GM19324 (cell line): ENCODE data around the gene XXYLT1.
"Not testable (repeated sequence)": the region's sequence is repeated elsewhere in the genome, so short reads cannot be mapped to it uniquely, and the experiment has no call there.

ENCODE experiments used
- ATAC-seq: cut with Tn5 transposase; IDR thresholded peaks from one replicate; pipeline ENCODE4 v1.9.1; 2021; ENCODE audit warnings: mild to moderate bottlenecking, moderate library complexity; ENCODE audit not compliant: unreplicated experiment, low FRiP score

XXYLT1 gene, protein sequence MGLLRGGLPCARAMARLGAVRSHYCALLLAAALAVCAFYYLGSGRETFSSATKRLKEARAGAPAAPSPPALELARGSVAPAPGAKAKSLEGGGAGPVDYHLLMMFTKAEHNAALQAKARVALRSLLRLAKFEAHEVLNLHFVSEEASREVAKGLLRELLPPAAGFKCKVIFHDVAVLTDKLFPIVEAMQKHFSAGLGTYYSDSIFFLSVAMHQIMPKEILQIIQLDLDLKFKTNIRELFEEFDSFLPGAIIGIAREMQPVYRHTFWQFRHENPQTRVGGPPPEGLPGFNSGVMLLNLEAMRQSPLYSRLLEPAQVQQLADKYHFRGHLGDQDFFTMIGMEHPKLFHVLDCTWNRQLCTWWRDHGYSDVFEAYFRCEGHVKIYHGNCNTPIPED

DNA sequence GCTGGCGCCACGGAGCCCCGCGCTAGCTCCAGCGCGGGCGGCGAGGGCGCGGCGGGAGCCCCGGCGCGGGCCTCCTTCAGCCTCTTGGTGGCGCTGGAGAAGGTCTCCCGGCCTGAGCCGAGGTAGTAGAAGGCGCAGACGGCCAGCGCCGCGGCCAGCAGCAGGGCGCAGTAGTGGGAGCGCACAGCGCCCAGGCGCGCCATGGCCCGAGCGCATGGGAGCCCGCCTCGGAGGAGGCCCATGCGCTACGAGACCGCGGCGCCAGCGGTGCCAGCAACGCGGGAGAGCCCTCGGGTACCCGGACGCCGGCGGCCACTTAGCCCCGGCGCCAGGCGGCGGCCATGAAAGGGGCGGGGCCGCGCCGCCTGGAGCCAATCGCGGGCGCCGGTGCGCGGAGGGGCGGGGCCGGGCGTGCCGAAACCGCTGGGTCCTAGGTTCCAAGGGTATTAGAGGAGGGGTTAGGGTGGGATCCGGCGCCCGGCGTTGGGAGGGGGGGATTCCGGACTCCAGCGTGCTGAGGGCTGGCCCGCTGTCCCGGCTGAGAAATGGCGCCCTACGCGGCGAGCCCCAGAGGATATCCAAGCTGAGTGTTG, at the start of gene XXYLT1:
Gene XXYLT1 (minus strand): TSS at position 343 of the 593 bp plus-strand sequence. CDS start 101 bp downstream, at position 242.
- peak; percentile 84 for ATAC-seq

DNA sequence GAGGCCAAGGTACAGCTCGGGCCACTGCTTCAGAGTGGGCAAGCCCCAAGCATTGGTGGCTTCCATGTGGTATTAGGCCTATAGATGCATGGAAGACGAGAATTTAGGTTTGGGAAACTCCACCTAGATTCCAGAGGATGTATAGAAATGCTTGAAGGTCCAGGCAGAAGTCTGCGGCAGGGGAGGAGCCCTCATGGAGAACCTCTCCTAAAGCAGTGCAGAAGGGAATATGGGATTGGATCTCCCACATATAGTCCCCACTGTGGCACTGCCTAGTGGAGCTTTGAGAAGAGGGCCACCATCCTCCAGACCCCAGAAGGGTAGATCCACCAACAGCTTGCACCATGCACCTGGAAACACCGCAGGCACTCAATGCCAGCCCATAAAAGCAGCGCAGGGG, 48.1 kb upstream of the XXYLT1 start:
- ATAC-seq = no peak

DNA sequence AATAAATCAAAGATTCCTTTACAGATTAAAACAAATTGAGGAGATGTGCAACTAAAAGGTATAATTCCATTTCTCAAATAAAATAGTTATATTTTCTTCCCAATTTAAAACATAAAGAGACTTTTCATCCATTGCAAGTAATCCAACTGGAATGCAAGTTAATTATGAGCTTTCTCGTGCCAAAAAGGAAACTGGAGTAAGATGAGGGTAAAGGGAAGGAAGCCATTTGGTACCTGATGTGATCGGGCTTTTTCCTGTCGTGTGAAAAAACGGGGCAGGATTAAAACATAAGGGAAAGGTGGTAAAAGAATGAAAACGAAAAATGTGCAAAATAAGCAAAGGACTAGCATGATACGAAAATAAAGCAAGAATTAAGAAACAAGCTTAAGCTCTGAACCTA, 41.8 kb upstream of the XXYLT1 start:
- ATAC-seq = no peak

DNA sequence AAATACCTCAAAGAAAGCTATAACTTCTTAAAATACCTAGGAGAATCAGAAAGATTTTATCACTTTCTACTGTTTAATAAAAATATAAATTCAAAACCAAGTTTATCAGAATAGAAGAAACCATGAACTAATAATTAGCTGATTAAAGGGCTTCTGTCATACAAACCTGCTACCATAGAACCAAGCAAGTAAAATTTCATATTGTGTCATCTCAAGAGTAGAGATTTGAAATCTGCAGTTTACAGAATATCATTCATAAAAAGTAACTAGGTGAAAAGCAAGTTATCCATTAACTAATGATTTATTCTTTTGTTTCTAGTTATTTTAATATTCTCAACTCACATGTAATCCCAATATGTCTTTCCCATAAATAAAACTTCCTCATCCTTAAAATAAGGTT, 36.8 kb upstream of the XXYLT1 start:
- no peak for ATAC-seq

- ATAC-seq = no peak
These were observed 35.4 kb upstream of the XXYLT1 start for GRCh38 chr3:195306369-195306768.

DNA sequence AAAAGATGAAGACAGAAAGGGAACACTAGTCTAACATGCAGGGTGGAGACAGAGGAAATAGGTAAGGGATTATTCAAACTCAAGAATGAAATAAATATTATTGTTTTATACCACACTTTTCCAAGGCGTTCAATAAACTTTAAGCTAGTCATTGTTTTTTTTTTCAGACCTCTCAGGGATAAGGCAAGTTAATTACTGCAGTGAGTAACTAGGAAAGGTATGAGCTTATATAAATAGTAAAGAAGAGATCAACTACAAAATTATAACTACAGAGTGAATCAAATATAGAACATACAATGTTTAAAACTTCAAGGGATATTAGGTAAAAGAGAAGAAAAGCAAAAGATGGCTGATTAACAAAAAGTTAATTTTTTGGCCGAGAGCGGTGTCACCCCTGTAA, 31.5 kb upstream of the XXYLT1 start:
- no peak for ATAC-seq

GRCh38 chr3:195297446-195297845, 26.5 kb upstream of the XXYLT1 start:
- peak; percentile 73 for ATAC-seq

DNA sequence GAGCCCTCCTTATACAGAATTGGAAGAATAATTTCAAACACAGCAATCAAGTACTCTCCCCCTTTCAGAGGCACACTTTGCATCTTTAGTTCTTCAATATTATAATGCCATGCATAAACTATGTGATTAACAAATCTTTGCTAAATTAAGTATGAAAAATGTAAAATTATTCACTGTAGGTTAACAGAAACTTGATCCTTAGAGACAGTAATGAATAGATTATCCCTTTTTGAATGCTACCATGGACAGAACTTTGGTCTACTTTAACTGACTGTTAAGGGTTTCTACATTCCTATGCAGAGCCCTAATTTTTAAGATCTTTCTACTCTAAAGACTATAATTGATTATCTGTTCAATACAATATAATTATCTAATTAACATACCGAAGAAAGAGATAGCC, 25.7 kb upstream of the XXYLT1 start:
- no peak for ATAC-seq

DNA sequence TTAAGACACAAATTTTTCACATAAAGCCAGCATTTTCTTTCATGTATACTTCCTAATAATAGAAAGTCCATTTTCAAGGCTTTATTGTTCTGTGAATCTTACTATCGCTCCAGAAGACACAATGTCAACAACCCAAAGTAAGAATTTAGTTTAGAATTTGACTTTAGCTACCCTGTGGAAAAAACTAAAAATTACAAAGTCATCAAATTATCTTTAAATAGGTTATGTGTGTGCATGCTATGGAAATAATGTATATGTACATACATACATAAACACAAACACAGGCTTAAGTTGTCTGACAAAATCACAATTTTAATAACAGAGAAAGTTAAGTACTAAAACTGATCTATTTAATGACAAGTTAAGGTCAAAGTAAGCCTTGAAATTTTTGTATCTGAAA, 20.2 kb upstream of the XXYLT1 start:
- ATAC-seq = no peak

DNA sequence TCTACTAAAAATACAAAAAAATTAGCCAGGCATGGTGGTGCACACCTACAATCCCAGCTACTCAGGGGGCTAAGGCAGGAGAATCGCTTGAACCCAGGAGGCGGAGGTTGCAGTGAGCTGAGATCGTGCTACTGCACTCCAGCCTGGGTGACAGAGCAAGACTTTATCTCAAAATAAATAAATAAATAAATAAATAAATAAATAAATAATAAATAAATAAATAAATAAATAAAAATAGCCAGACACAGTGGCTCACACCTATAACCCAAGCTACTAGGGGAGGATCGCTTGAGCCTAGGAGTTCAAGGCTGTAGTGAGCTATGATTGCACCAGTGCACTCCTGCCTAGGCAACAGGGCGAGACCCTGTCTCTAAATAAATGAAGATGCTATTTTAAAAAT, 19.7 kb upstream of the XXYLT1 start:
- ATAC-seq = not testable (repeated sequence)

GRCh38 chr3:195286115-195286872, 15.3 kb upstream of the XXYLT1 start:
- no peak for ATAC-seq

GRCh38 chr3:195285372-195285771, 14.4 kb upstream of the XXYLT1 start:
- ATAC-seq = no peak

DNA sequence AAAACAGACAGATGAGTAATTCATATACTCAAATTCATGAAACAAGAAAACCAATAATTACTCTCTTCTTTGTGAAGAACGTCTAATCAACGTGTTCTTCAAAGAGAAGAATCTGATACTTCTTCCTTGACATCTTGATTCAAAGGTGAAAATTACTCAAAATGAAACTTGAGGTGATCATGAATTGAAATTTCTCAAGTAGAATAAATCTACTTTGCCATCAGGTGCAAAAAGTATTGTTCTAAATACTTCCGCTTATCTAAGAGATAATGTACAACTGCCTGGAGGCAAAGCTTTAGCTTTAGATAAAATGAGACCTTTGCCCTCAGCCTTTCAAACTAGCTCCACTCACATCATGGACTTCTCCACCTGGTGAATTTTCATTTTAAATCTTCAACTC, 13.9 kb upstream of the XXYLT1 start:
- ATAC-seq = no peak

DNA sequence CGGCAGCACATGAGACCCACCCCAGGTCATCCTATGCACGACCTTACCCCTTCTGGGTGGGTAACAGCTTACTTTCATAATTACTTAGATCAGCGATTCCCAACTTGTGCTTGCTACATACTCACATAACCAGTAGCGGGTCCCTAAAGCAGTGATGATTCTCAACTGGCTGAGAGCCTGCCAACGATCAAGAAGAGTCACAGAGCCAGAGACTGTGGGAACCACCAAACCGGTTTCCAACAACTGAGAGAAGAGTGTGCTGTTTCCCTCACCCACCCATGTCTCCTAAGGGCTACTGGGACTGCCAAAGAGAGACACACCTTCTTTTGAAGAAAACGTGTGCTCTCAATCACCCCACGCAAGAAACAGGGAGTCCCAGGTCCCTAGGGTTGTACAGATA, 12.0 kb upstream of the XXYLT1 start:
- ATAC-seq = no peak

GRCh38 chr3:195274259-195274966, 3.5 kb upstream of the XXYLT1 start:
- ATAC-seq = no peak

GRCh38 chr3:195271410-195272243, 668 bp upstream of the XXYLT1 start:
- peak; percentile 67 for ATAC-seq

DNA sequence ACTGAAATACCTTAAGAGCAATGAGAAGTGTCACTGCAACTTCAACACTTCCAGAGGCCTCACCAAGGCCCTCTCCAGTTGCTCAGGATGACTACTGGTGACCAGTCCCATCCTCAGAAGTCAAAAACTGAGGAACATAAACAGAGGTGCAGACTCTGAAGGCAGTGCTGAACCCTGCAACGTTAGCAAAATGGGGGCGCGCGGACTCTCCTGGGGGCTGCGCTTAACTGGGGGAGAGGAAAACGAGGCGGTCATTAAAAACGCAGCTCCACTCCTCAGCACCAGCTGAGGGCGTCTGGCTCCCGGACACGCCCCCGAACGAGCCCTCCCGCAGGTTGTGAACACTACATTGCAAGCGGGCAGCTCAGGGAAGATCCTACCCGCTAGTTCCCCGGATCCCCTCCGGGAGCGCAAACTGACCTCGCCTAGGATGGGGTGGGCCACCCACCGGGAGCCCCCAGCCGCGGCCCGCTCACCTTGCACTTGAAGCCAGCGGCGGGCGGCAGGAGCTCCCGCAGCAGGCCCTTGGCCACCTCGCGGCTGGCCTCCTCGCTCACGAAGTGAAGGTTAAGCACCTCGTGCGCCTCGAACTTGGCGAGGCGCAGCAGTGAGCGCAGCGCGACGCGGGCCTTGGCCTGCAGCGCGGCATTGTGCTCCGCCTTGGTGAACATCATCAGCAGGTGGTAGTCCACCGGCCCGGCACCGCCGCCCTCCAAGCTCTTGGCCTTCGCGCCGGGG, 711 bp downstream of the XXYLT1 start:
- peak; percentile 13 for ATAC-seq

DNA sequence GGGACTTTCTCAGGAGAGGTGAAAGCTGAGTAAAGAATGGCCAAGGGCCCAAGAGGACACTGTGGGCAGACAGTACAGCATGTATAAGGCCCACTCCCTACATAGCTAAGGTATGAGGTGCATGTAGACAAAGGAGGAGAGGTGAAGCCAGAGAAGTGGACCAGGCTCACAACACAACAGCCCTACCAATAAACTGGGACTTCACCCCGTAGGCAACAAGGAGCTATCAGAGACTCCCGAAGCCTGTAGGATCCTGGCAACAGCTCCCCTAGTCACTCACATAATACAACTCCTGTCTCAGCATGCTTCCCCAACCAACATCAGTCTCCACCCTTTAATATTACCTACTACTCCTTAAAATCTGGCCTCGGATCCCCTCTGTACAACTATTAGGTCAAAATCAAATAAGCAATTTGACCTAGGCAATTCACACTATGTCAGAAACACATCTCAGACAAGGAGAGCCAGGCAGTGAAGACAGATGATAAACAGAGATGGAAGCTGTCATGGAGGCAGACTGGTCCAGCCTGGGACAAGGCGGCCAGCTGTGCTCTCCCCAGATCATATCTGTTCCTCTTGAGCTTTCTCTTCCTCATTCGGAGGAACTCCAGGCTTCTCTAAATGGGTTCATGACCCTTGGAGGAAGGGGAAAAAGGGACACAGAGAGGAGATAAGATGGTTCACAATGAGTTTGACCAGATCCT, 1.4 kb downstream of the XXYLT1 start:
- ATAC-seq = no peak
